ENCODE measurements around the gene AP1S3.

The AP1S3 gene

GRCh38 chr2:223813329-223813728 is 24.1 kb downstream of the AP1S3 start:
- no peak for ATAC-seq (ENCODE audit: low read depth)
- peaks cover 27% of the 10 kb centered on the region for H3K4me1 ChIP-seq (ENCODE audit: insufficient read depth, poor library complexity, severe bottlenecking)
- DNase-seq (ENCODE audit: low spot score), result no peak

GRCh38 chr2:223811757-223812156 is 25.6 kb downstream of the AP1S3 start:
- peaks cover 27% of the 10 kb centered on the region for H3K4me1 ChIP-seq (ENCODE audit: insufficient read depth, poor library complexity, severe bottlenecking)
- no peak overlapping the region for H3K27ac ChIP-seq (ENCODE audit: poor library complexity, severe bottlenecking)
- H3K36me3 ChIP-seq (ENCODE audit: low read depth), result no peaks in the 10 kb centered on the region
- H3K27me3 ChIP-seq (ENCODE audit: insufficient read depth, poor library complexity, severe bottlenecking), result no peaks in the 10 kb centered on the region
- no peaks in the 10 kb centered on the region for H3K9me3 ChIP-seq (ENCODE audit: severe bottlenecking)
- TF ChIP-seq CTCF (IDR thresholded peaks at IDR 0.05; ENCODE audit: poor library complexity, severe bottlenecking), result no peak
- H3K4me3 ChIP-seq (ENCODE audit: severe bottlenecking), result no peak overlapping the region
- DNase-seq (ENCODE audit: low spot score) (no peak), ATAC-seq (ENCODE audit: low read depth) (no peak)

More at GRCh38 chr2:223813329-223813728, 24.1 kb downstream of the AP1S3 start:
- no peak overlapping the region for H3K4me3 ChIP-seq (ENCODE audit: severe bottlenecking)
- H3K27me3 ChIP-seq (ENCODE audit: insufficient read depth, poor library complexity, severe bottlenecking), result no peaks in the 10 kb centered on the region
- TF ChIP-seq CTCF (IDR thresholded peaks at IDR 0.05; ENCODE audit: poor library complexity, severe bottlenecking), result no peak
- H3K9me3 ChIP-seq (ENCODE audit: severe bottlenecking), result no peaks in the 10 kb centered on the region
- no peaks in the 10 kb centered on the region for H3K36me3 ChIP-seq (ENCODE audit: low read depth)
- no peak overlapping the region for H3K27ac ChIP-seq (ENCODE audit: poor library complexity, severe bottlenecking)

- no peak for ATAC-seq (ENCODE audit: low read depth)
- Histone ChIP-seq H3K36me3 (ENCODE audit: low read depth) (0 out of 2 replicates have a peak, but pooled peaks cover 3% of the 10 kb centered on the region), H3K27me3 (ENCODE audit: insufficient read depth, poor library complexity, severe bottlenecking) (no peaks in the 10 kb centered on the region), H3K4me3 (ENCODE audit: severe bottlenecking) (no peak overlapping the region), H3K27ac (ENCODE audit: poor library complexity, severe bottlenecking) (no peak overlapping the region), H3K4me1 (ENCODE audit: insufficient read depth, poor library complexity, severe bottlenecking) (peaks cover 14% of the 10 kb centered on the region), H3K9me3 (ENCODE audit: severe bottlenecking) (no peaks in the 10 kb centered on the region)
- DNase-seq (ENCODE audit: low spot score), result no peak
- TF ChIP-seq CTCF (IDR thresholded peaks at IDR 0.05; ENCODE audit: poor library complexity, severe bottlenecking), result no peak
Observed at GRCh38 chr2:223805008-223805407, 32.4 kb downstream of the AP1S3 start.

- H3K27me3 ChIP-seq (ENCODE audit: insufficient read depth, poor library complexity, severe bottlenecking), result no peaks in the 10 kb centered on the region
- H3K4me1 ChIP-seq (ENCODE audit: insufficient read depth, poor library complexity, severe bottlenecking), result peaks cover 43% of the 10 kb centered on the region
- ATAC-seq (ENCODE audit: low read depth) (no peak), DNase-seq (ENCODE audit: low spot score) (no peak)
- H3K27ac ChIP-seq (ENCODE audit: poor library complexity, severe bottlenecking), result peak overlapping the region; percentile 94
- H3K4me3 ChIP-seq (ENCODE audit: severe bottlenecking), result no peak overlapping the region
- no peak for TF ChIP-seq CTCF (IDR thresholded peaks at IDR 0.05; ENCODE audit: poor library complexity, severe bottlenecking)
- H3K36me3 ChIP-seq (ENCODE audit: low read depth), result peaks cover 10% of the 10 kb centered on the region; the same call in 1 of the 2 replicates
- H3K9me3 ChIP-seq (ENCODE audit: severe bottlenecking), result no peaks in the 10 kb centered on the region
Observed at GRCh38 chr2:223801736-223802135, 35.6 kb downstream of the AP1S3 start.

GRCh38 chr2:223800908-223801307 is 36.5 kb downstream of the AP1S3 start:
- H3K4me3 ChIP-seq (ENCODE audit: severe bottlenecking), result no peak overlapping the region
- ATAC-seq (ENCODE audit: low read depth) (no peak), DNase-seq (ENCODE audit: low spot score) (no peak)
- peaks cover 10% of the 10 kb centered on the region; the same call in 1 of the 2 replicates for H3K36me3 ChIP-seq (ENCODE audit: low read depth)
- no peaks in the 10 kb centered on the region for H3K9me3 ChIP-seq (ENCODE audit: severe bottlenecking)
- H3K27me3 ChIP-seq (ENCODE audit: insufficient read depth, poor library complexity, severe bottlenecking), result no peaks in the 10 kb centered on the region
- H3K4me1 ChIP-seq (ENCODE audit: insufficient read depth, poor library complexity, severe bottlenecking), result peaks cover 50% of the 10 kb centered on the region
- no peak for TF ChIP-seq CTCF (IDR thresholded peaks at IDR 0.05; ENCODE audit: poor library complexity, severe bottlenecking)
- peak overlapping the region; percentile 94 for H3K27ac ChIP-seq (ENCODE audit: poor library complexity, severe bottlenecking)
